Pulmonary artery endothelial cell (primary cell): ENCODE measurements around the gene ADAM15. TPM values are rescaled to one million over a fixed set of nuclear protein-coding genes. Genes with fewer than 3 reads are reported as not detected.

Source experiments
- DNase-seq: peaks from one replicate; pipeline ENCODE4 v3.0.0-alpha.2; 2011; ENCODE audit warnings: low read depth, low spot score
- total RNA-seq: library from RNA; depleted of rRNA; stranded (reverse); fragments of >200 nt; gene quantifications from 2 replicates; pipeline ENCODE4 v1.2.3, GENCODE V29; 2014

The ADAM15 gene
- total RNA-seq, 1 donor from 2014 or later = 328 TPM

GRCh38 chr1:155029513-155030242 is 21.4 kb upstream of the ADAM15 start:
- no peak for DNase-seq

- no peak for DNase-seq
Observed at GRCh38 chr1:155030243-155030795, 20.8 kb upstream of the ADAM15 start.

- no peak for DNase-seq
Observed at GRCh38 chr1:155030899-155031298, 20.2 kb upstream of the ADAM15 start.

- no peak for DNase-seq
Observed at GRCh38 chr1:155032886-155033285, 18.2 kb upstream of the ADAM15 start.

- no peak for DNase-seq
Observed at GRCh38 chr1:155033524-155033923, 17.6 kb upstream of the ADAM15 start, which contains the start of the genes DCST1 and DCST2. Gene DCST1 (plus strand): TSS chr1:155033824. CDS start chr1:155034037, 213 bp downstream. Gene DCST2 (minus strand): TSS chr1:155033781. CDS start chr1:155033701, 80 bp downstream.

- DNase-seq = no peak
Observed at GRCh38 chr1:155034318-155035208, 16.6 kb upstream of the ADAM15 start.

GRCh38 chr1:155035936-155036335 is 15.2 kb upstream of the ADAM15 start:
- DNase-seq = no peak

GRCh38 chr1:155037043-155037442 is 14.1 kb upstream of the ADAM15 start:
- no peak for DNase-seq

- no peak for DNase-seq
Observed at GRCh38 chr1:155037851-155038441, 13.2 kb upstream of the ADAM15 start.

- no peak for DNase-seq
Observed at GRCh38 chr1:155038602-155039307, 12.4 kb upstream of the ADAM15 start.

GRCh38 chr1:155039308-155039669 is 11.8 kb upstream of the ADAM15 start:
- no peak for DNase-seq

- DNase-seq = no peak
Observed at GRCh38 chr1:155040358-155041093, 10.6 kb upstream of the ADAM15 start.

GRCh38 chr1:155042789-155043188 is 8.3 kb upstream of the ADAM15 start:
- DNase-seq = no peak

- DNase-seq = no peak
Observed at GRCh38 chr1:155043301-155043702, 7.8 kb upstream of the ADAM15 start.

GRCh38 chr1:155043793-155044192 is 7.3 kb upstream of the ADAM15 start:
- no peak for DNase-seq

- DNase-seq = no peak
Observed at GRCh38 chr1:155044365-155044764, 6.8 kb upstream of the ADAM15 start.

GRCh38 chr1:155044812-155045657 is 6.1 kb upstream of the ADAM15 start:
- peak; percentile 69 for DNase-seq

GRCh38 chr1:155048449-155049334 is 2.4 kb upstream of the ADAM15 start:
- DNase-seq = no peak
